Heart left ventricle (tissue), 16 donors: ENCODE results near the gene TOR1B. TPM values are rescaled to one million over a fixed set of nuclear protein-coding genes. Genes with fewer than 3 reads are reported as not detected.

Source experiments
- ATAC-seq, 4 donors: fragments of 200-7000 bp; cut with Tn5 transposase; one replicate each; pipeline ENCODE4 v1.9.1; 2020 to 2022; ENCODE audit warnings: moderate library complexity in 4 of 4, mild to moderate bottlenecking in 3 of 4, moderate number of reproducible peaks in 1 of 4
- DNase-seq, 5 donors: peaks; one replicate each; pipeline ENCODE4 v3.0.0-alpha.2; 2020
- H3K27ac ChIP-seq, 12 donors: fragments of 200-600 bp; sonication (generic) in 4 of 12; one replicate each; pipeline versions ENCODE4 v1.5.0 to v1.8.0; 2016 to 2022; ENCODE audit warnings: mild to moderate bottlenecking in 2 of 12
- H3K27me3 ChIP-seq, 9 donors: fragments of 200-600 bp; sonication (generic) in 2 of 9; one replicate each; pipeline versions ENCODE4 v1.5.1 to v1.8.0; 2016 to 2022; ENCODE audit warnings: mild to moderate bottlenecking in 3 of 9
- H3K36me3 ChIP-seq, 9 donors: fragments of 200-600 bp; sonication (generic) in 2 of 9; one replicate each; pipeline versions ENCODE4 v1.5.0 to v1.8.0; 2018 to 2022; ENCODE audit warnings: mild to moderate bottlenecking in 2 of 9
- H3K4me1 ChIP-seq, 12 donors: fragments of 200-600 bp; sonication (generic) in 4 of 12; one replicate each; pipeline versions ENCODE4 v1.5.0 to v1.8.0; 2016 to 2022; ENCODE audit warnings: mild to moderate bottlenecking in 3 of 12
- H3K4me3 ChIP-seq, 12 donors: fragments of 200-600 bp; sonication (generic) in 4 of 12; one replicate each; pipeline versions ENCODE4 v1.5.0 to v1.8.0; 2017 to 2022; ENCODE audit warnings: mild to moderate bottlenecking in 9 of 12, moderate library complexity in 4 of 12
- H3K9me3 ChIP-seq, 12 donors: fragments of 200-600 bp; sonication (generic) in 4 of 12; one replicate each; pipeline versions ENCODE4 v1.5.0 to v1.8.0; 2016 to 2022; ENCODE audit warnings: mild to moderate bottlenecking in 1 of 12
- CTCF ChIP-seq, 12 donors: fragments of 200-600 bp; sonication (generic) in 4 of 12; IDR thresholded peaks; one replicate each; pipeline versions ENCODE4 v1.5.0 to v1.8.0; 2018 to 2022; ENCODE audit warnings: antibody characterized with exemption in 12 of 12, mild to moderate bottlenecking in 5 of 12
- POLR2A ChIP-seq, 2 donors: fragments of 450-650 bp; IDR thresholded peaks; one replicate each; pipeline ENCODE4 v1.6.1; 2017; ENCODE audit warnings: antibody characterized with exemption in 2 of 2, mild to moderate bottlenecking in 2 of 2, moderate library complexity in 2 of 2
- WGBS, 4 donors: extraction: QIAGEN DNeasy Blood & Tissue Kit in 2 of 4; methylation state at CpG; one replicate each; pipeline versions ENCODE4 v1.1.5 to v1.1.7; 2013 to 2018; 5-methylcytosine and 5-hydroxymethylcytosine counted together
- intact Hi-C, 10 donors: fragments of 100-400 bp; cut with DNase I; formaldehyde crosslinking; loops; one replicate each; pipeline versions ENCODE4 v1.11.1 to v1.14.2; 2022
- polyA plus RNA-seq, 2 donors: library from polyadenylated mRNA; stranded (reverse); fragments of 200-250 nt; gene quantifications; one replicate each; pipeline ENCODE4 v1.2.3, GENCODE V29; 2013
- total RNA-seq, 9 donors: library from RNA; depleted of rRNA in 2 of 9; stranded (reverse); fragments of >200 nt in 2 of 9; fragmentation: NEBNext Ultra II Directional in 3 of 9; extraction: Animal tissue kit (Norgen Biotek cat#: 25700) in 3 of 9; gene quantifications; one replicate each; pipeline versions ENCODE4 v1.1.0 to v1.2.4, GENCODE V29; 2016 to 2023
- donor health status: ischemic (EF 13 %, LVEDD 7.1; RV severe dilation, severe dysfunction).
- donor health status: healthy with polysubstance abuse.
- donor health status: DM: no; HTN: yes; CAD: no.
- donor health status: DM: no; HTN: no; CAD: no.
- donor health status: ischemic (EF 25% LVEDD 6.9; RV normal size, moderate dysfunction).
- donor health status: ischemic (EF 25% LVEDD 5.7; RV mildly dilated, moderate dysfunction).
- donor health status: healthy.
- donor health status: DM: yes; HTN: yes; CAD: no.
- donor health status: ischemic (EF 35%, LVEDD 5.7; RV mildly dilated, moderate dysfunction).
- donor health status: nonischemic (EF 11% LVEDD 7.7; RV severe dilation, severe dysfunction).
- donor health status: DM: yes; HTN: yes; CAD: no.
- donor health status: PGD.
- donor health status: ischemic (EF 29% LVEDD 5.4; RV normal size, mild dysfunction).
- donor health status: nonischemic (EF 23%, LVEDD 6.1; RV moderate dilation, normal function).

TOR1B gene
- total and polyA plus RNA-seq, 11 donors: 7.3 to 20.7 (median 13.0) TPM

- Histone ChIP-seq H3K4me1 (peaks cover 0 to 6% (median 0%) of the 10 kb centered on the region in 12 donors), H3K36me3 (peaks cover 0 to 53% (median 49%) of the 10 kb centered on the region in 9 donors)
- WGBS, 4 donors: 74 to 77% (median 76%) methylated on average over 6 of the region's 6 CpGs
Measured at GRCh38 chr9:129849901-129850300, 46.9 kb downstream of the TOR1B start.

GRCh38 chr9:129850821-129851550, 48.0 kb downstream of the TOR1B start:
- 90 to 92% (median 92%) methylated on average over 6 of the region's 6 CpGs for WGBS, 4 donors
- ATAC-seq: no peak

More at GRCh38 chr9:129849901-129850300, 46.9 kb downstream of the TOR1B start:
- Histone ChIP-seq H3K27me3 (no peaks in the 10 kb centered on the region), H3K4me3 (no peak overlapping the region), H3K9me3 (no peaks in the 10 kb centered on the region), H3K27ac (peak overlapping the region in 1 of 12 donors; percentile 55)
- no peak for ATAC-seq
- intact Hi-C loops: no loop called here
- no peak for TF ChIP-seq POLR2A (IDR thresholded peaks at IDR 0.05)
- no peak for DNase-seq

GRCh38 chr9:129851821-129852220, 48.8 kb downstream of the TOR1B start:
- peaks cover 0 to 69% (median 65%) of the 10 kb centered on the region in 9 donors for H3K36me3 ChIP-seq
- DNase-seq (no peak), ATAC-seq (no peak)
- no peaks in the 10 kb centered on the region for H3K27me3 ChIP-seq
- no peak overlapping the region for H3K4me3 ChIP-seq
- TF ChIP-seq CTCF (IDR thresholded peaks at IDR 0.05): no peak
- H3K9me3 ChIP-seq: no peaks in the 10 kb centered on the region
- H3K27ac ChIP-seq: no peak overlapping the region
- intact Hi-C loops: no loop called here
- 69 to 90% (median 84%) methylated on average over 5 of the region's 5 CpGs for WGBS, 4 donors
- H3K4me1 ChIP-seq: no peaks in the 10 kb centered on the region

More at GRCh38 chr9:129850821-129851550, 48.0 kb downstream of the TOR1B start:
- no peak for TF ChIP-seq CTCF (IDR thresholded peaks at IDR 0.05)
- TF ChIP-seq POLR2A (IDR thresholded peaks at IDR 0.05): no peak
- H3K27ac ChIP-seq: peak overlapping the region in 1 of 12 donors; percentile 55
- intact Hi-C loops: no loop called here
- no peak for DNase-seq
- no peaks in the 10 kb centered on the region for H3K9me3 ChIP-seq
- peaks cover 0 to 62% (median 56%) of the 10 kb centered on the region in 9 donors for H3K36me3 ChIP-seq
- H3K4me1 ChIP-seq: no peaks in the 10 kb centered on the region
- H3K4me3 ChIP-seq: no peak overlapping the region
- H3K27me3 ChIP-seq: no peaks in the 10 kb centered on the region

GRCh38 chr9:129852579-129852978, 49.6 kb downstream of the TOR1B start:
- Histone ChIP-seq H3K27me3 (no peaks in the 10 kb centered on the region), H3K27ac (no peak overlapping the region), H3K36me3 (peaks cover 0 to 76% (median 72%) of the 10 kb centered on the region in 9 donors), H3K4me3 (no peak overlapping the region), H3K9me3 (no peaks in the 10 kb centered on the region), H3K4me1 (no peaks in the 10 kb centered on the region)
- DNase-seq: no peak
- WGBS, 4 donors: 76 to 90% (median 81%) methylated on average over 3 to 5 of the region's 5 CpGs
- no peak for TF ChIP-seq POLR2A (IDR thresholded peaks at IDR 0.05)
- TF ChIP-seq CTCF (IDR thresholded peaks at IDR 0.05): no peak
- no peak for ATAC-seq
- intact Hi-C loops: no loop called here
